Muscle of back (tissue), 11 donors: Measurements from ENCODE around the gene LRRFIP1. TPM values are rescaled to one million over a fixed set of nuclear protein-coding genes. Genes with fewer than 3 reads are reported as not detected.

Experiments used
- DNase-seq, 3 donors: peaks; one replicate each; pipeline versions ENCODE4 v3.0.0 to v3.0.0-alpha.2; 2013
- polyA plus RNA-seq, 10 donors: library from polyadenylated mRNA; unstranded; fragments of 120-200 nt; gene quantifications; one replicate each; pipeline ENCODE4 v1.2.1, GENCODE V29; 2013; ENCODE audit not compliant: insufficient read length in 10 of 10

The LRRFIP1 gene
- polyA plus RNA-seq, 10 donors, result 95.0 to 194 (median 137) TPM

DNA sequence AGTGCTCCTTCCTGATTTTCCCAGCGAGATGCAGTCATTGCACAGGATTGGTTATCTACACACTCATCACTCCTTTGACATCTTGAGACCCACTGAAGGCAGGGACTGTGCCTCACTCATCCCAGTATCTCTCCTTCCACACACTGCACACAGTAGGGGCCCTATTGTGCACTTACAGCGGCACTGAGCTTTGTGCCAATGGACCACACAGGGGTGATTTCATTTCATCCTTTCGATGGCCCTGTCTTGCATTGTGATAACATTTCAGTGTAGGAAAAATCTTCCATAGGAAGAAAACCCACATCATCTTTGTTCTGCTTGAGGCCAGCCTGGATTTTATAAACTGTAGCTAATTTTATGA is 11.0 kb upstream of the LRRFIP1 start:
- DNase-seq, result no peak

DNA sequence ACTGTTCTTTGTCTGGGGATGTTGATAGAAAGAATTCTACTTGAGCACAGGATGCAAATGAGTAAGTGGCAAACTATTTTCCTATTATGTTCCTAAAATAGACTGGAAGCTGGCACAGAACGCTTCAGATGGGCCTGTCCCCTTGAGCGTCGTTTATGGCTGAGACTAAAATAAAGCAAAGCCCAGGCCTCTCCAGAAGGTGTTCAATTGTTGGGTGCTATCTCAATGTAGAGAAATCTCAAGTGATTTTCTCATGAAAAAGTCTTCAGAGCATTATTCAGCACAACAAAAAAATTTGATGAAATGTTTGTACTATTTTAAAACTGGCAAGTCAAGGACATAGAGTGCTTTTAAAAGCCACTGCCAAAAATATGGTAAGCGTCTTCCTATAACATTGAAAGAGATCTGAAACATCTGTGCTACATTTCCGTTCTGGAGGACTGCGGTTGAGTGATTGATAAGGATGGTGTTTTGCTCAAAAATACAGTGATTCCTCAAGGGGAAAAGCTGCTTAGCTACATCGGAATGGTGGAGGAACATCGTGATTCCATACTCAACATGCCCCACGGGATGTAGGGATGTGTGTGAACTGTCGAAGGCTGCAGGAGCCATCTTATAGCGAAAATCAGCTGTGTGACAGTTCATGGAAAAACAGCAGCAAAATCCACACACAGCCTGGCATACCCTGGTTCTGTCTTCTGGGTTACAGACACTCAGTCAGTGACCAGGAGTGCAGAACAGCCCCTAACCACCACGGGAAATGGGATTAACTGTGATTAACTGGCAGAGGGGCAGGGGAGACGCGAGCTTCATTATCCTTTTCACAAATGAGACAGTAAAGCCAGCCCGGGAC is 10.4 kb upstream of the LRRFIP1 start:
- peak; percentile 73 to 90 (median 86) for DNase-seq

DNA sequence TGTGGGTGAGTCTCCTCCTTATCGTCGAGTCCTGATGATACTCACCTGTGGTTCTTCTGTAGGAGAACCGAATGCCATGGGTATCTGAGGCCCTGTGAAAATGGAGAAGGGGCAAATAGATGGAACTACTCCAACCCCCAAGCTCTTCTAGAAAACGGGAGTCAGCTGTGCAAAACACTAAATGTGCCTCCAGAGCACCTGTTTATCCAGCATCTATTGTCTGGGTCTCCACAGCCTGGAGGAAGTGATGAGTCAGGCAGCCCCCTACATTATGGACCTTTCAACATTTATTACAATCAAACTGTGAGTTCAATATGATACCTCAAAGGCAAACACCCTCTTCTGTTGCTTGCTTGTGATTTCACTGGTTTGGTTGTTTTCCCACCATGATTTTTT is 9.8 kb upstream of the LRRFIP1 start:
- DNase-seq, result no peak

- DNase-seq, result peak in 2 of 3 donors; percentile 72 to 77
These were observed 8.9 kb upstream of the LRRFIP1 start for GRCh38 chr2:237618449-237618848.

DNA sequence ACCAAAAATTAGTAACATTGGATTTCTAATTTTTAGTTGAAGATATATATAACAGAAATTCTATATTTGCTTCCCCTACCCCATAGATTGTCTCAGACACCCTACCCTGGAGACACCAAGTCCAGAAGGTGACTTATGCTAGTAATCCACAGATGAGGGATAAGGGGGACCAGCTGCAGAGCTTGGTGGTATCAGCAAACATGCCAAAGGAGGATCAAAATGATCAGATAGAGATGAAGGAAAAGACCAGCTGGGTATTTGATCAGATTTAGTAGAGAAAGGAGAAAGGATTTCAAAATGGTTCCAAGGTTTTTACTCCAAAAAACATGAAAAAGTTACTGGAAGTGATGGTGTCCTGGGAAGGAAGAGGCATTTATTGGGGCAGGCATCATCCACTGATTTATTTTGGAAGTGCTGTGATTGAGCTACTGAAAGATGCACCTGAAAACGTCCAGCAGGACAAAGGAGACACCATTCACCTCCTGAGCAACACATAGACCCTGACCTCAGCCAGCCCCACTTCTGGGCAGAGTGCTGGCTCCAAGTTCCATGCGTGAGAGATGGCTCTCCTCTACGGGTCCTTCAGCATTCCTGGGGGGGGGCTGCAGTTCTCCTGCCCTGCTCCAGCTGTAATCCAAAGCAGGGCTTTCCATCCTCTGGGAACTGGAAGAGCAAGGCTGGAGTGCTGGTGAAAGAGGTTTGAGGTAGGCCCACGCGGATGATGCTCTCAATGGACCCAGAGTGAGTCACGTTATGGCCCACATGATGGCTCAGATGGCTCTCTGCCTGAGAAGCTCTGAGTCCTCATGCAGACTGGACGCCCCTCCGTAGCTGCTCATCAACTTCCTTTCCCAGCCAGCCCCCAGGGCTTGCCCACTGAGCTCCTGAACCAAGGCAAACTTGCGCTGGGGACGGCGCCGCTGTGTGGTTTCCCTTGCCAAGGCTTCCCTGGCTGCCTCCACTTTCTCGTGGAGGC is 3.7 kb upstream of the LRRFIP1 start:
- DNase-seq, result no peak

GRCh38 chr2:237624565-237624964 is 2.8 kb upstream of the LRRFIP1 start:
- no peak for DNase-seq

DNA sequence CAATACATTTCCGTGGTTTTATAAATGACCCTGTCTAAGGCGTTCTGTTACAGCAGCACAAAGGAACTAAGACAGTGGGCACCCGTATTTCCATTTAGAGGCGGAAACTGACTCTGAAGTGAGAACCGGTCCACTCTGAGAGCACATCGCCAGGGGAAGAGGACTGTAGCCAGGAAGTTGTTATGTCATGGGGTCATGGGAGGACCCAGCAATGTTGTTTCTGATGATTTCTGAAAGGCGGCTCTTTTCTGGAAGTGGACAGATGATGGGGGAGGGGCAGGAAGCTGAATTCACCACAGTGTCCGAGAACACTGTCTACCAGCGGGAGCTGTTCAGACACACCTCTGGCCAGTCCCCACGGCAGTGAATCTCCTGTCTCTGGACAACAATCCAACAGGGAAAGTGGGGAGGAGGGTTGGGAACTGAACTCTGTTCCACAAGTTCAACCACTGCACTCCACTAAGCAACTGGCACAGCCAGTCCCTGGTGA is 2.1 kb upstream of the LRRFIP1 start:
- no peak for DNase-seq

DNA sequence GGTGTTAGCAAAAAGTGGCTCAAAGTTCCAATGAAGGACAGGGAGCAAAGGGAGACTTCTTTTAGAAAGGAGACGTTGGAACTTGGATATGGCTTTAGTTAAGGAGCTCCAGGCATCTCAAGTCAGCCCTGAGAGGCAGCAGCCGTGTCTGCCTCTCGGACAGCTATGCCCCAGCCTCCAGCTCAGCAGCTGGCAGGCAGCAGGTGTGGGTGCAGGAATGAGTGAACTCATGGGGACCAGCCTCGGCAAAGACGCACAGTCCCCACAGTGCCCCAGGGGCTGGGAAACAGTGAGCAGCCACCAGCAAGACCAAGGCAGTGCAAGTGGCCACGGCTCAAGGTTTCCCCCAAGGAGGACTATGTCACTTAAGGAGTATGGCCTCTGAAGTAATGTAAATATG is 1.6 kb upstream of the LRRFIP1 start:
- DNase-seq, result no peak

DNA sequence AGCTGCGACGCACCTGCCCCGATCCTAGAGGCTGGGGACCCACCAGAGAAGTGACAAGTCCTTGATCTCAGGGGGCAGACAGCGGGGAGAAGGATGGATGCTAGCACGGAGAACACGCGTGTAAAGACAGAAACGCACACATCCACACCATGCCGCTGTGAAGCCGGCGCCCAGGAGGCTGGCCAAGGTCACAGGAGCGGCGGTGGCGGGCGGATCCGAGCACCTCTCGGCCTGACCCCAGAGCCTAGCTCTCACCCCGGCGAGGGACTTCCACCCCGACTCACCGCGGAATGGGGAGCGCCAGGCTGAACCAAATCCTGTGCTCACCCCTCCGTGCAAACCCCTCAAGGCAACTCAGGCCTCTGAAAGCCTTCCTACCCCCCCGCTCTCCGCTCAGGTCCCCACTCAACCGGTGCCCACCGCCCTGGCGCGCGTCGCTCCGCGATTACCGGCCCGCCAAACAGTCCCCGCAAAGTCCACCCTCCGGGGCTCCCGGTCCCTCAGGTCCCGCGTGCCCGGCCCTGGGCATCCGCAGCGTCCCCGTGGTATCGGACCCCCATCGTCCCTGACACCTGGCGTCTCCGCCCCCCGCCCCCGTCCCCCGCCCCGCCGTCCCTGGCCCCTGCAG is 460 bp upstream of the LRRFIP1 start:
- peak in 1 of 3 donors; percentile 60 for DNase-seq

DNA sequence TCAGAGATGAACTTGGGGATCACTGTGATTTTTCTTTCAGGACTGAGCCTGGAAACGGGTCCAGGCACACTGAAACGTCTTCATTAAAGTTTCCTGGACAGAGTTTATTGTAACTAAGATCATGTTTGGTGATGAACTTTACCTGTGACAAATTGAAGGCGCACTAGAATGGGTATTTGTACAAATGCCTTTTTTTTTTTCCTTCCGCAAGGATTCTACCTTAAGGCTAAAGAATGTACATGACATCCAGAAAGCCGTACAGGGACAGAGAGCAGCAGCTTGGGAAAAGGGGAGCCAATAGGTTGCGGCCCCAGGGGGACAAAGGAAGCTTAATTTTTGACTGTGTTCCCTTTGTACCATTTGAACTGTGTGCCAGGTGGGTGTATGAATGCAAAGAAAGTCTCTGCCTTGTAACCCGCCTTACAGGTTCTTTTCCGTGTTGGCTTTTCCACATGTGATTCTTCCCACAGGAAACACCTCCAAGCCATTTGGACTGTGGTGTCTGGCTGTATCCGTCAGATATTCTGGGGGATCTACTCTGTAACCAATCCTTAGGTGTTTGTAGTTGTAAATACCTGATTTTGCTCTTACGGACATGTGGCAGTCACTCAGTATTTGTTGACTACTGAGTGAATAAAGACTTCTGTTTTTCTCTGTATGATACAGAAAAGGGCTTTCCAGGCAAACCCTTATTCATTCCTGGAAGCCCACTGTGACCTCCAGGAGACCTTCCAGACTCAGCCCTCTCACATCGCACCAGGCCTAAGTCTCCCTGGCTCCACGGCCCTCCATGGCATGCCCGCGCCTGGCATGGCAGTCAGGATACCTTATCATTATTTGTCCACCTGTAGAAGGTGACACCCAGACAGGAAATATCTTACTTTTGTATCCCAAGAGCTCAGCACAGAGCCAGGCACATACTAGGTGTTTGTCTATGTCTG is 1.1 kb downstream of the LRRFIP1 start:
- no peak for DNase-seq

DNA sequence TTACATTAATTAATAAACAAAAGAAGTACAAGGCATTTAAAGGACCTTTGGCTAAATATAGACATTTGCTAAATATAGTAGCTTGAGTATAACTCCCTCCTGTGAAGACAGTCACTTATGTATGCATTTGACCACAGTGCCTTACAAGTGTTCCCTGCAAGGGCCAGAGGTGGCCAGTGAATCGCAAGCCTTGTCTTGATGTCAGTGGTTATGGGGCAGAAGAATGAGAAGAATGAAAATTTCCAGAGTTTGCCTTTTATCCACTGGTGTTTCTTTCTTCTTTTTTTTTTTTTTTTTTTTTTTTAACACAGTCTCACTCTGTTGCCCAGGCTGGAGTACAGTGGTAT is 1.8 kb downstream of the LRRFIP1 start:
- no peak for DNase-seq

GRCh38 chr2:237629739-237630138 is 2.4 kb downstream of the LRRFIP1 start:
- DNase-seq, result no peak

- DNase-seq, result no peak
These were observed 3.0 kb downstream of the LRRFIP1 start for GRCh38 chr2:237630216-237631000.

DNA sequence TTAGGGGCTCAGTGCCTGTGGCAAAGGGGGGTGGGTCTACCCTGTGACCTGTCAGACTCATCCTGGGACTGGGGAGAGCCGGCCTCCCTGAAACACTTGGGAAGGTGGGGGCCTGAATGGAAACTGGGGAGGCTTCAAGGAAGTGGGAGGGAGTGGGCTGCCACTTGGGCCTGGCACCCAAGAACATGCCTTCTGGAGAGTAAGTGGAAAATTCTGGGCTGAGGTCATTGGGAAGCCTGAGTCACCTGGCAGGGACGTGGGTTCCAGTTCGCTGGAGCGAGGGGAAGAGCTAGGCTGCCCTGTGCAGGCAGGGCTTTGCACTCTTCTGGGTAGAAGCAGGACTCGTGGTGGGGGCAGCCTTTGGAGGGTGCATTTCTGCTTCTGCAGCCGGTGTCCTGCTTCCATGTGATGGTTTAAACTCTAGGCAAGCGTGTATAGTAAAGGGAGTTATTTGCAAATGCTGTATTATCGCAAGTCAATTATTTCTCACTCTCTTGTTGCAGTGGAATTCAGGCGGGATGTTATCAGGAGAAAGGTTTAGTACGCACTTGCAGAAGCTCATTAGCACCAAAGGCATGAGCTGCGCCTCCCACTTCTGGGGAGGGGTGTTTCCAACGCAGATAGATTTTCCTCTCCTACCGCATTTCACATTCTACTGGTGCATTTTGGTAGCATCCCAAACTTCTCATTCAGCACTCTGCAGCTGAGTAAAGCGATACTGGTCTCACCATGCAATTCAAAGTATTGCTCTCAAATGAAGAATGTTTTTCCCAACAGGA is 3.8 kb downstream of the LRRFIP1 start:
- no peak for DNase-seq

- DNase-seq, result no peak
These were observed 4.6 kb downstream of the LRRFIP1 start for GRCh38 chr2:237631801-237632585.

GRCh38 chr2:237633061-237633561 is 5.7 kb downstream of the LRRFIP1 start:
- peak in 1 of 3 donors; percentile 54 for DNase-seq

DNA sequence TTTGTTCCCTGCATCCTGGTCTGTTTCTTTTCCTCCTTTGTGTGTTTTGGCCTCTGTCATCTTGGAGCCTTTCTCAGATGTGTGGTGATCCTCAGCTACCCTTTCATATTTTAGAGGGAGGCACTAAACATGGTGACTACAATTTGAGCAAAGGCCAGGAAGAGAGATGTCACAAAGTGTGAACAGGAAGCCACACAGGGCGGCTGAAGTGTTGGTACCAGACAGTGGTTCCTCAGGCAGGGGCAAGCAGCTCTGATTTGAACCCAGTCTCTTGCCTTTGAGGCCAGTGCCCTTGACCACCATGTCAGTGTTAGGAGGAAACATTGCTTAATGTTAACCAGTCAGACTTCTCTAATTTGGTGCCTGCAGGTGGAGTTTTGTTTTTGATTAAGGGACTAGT is 9.2 kb downstream of the LRRFIP1 start:
- DNase-seq, result no peak

GRCh38 chr2:237637429-237638135 is 10.2 kb downstream of the LRRFIP1 start:
- no peak for DNase-seq
